ENCODE data around the gene SCARF2.

The SCARF2 gene

GRCh38 chr22:20442485-20443284, 5.1 kb upstream of the SCARF2 start:
- no peak overlapping the region for H3K4me3 ChIP-seq (ENCODE audit: low read depth in 1 of 2, low read length in 1 of 2)
- peaks cover 76% of the 10 kb centered on the region for H3K36me3 ChIP-seq
- H3K27ac ChIP-seq = no peak overlapping the region

GRCh38 chr22:20441631-20442484, 4.2 kb upstream of the SCARF2 start:
- Histone ChIP-seq H3K27ac (no peak overlapping the region), H3K27me3 (peaks cover 37% of the 10 kb centered on the region), H3K4me3 (ENCODE audit: low read depth in 1 of 2, low read length in 1 of 2) (no peak overlapping the region), H3K9me3 (no peaks in the 10 kb centered on the region), H3K4me1 (ENCODE audit: control insufficient read depth in 1 of 2, insufficient read depth in 1 of 2, low read depth in 1 of 2, low read length in 1 of 2) (peaks cover 2 to 10% of the 10 kb centered on the region in 2 experiments), H3K36me3 (peaks cover 72% of the 10 kb centered on the region)
- no peak for TF ChIP-seq CTCF (IDR thresholded peaks at IDR 0.05)

More at GRCh38 chr22:20442485-20443284, 5.1 kb upstream of the SCARF2 start:
- Histone ChIP-seq H3K27me3 (peaks cover 29% of the 10 kb centered on the region), H3K9me3 (no peaks in the 10 kb centered on the region), H3K4me1 (ENCODE audit: control insufficient read depth in 1 of 2, insufficient read depth in 1 of 2, low read depth in 1 of 2, low read length in 1 of 2) (peaks cover 0 to 5% of the 10 kb centered on the region in 2 experiments)
- TF ChIP-seq CTCF (IDR thresholded peaks at IDR 0.05) = no peak

DNA sequence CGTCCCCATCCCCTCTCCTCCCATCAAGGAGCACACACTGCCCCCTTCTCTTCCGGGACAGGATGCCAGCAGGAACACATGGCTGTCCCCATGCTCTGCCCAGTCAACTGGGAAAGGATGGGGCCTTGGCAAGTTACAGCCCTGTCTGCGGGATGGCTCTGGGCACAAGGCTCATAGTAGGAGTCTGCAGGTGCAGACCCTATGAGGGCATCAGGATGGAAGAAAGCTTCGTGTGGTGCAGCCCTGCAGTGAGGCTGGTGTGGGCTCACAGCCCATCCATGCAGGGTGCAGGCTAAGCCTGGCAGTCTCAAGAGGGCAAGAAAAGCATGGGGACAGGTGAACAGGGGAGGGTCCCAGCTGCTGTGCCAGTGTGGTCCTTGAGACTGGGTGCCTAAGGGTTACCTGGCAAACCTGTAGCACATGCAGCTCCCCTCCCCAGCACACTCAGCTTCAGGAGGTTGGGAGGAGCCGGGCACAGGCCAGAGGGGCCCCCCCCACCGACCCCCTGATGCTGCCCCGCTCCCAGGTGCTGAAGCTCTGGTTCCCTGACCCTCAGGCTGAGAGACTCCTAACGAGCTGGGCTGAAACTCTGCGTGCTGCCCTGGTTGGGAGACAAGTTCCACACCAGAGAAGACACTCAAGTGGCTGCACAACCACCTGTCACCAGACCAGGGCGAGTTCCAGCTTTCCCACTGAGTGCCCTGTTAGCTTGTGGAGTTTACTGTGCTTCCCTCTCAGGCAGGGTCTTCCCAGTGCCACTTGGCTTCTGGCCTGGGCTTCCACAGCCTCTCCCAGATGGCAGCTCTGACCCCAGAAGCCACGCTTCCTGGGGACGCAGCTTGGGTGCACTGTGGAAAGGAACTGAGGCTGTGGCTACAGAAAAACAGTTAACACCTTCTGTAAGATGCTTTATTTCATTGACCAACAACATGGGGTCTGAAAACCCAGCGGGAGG, 3.3 kb upstream of the SCARF2 start:
- Histone ChIP-seq H3K4me1 (ENCODE audit: control insufficient read depth in 1 of 2, insufficient read depth in 1 of 2, low read depth in 1 of 2, low read length in 1 of 2) (peaks cover 2 to 16% of the 10 kb centered on the region in 2 experiments), H3K4me3 (ENCODE audit: low read depth in 1 of 2, low read length in 1 of 2) (no peak overlapping the region), H3K36me3 (peaks cover 63% of the 10 kb centered on the region), H3K27me3 (peaks cover 47% of the 10 kb centered on the region), H3K9me3 (no peaks in the 10 kb centered on the region), H3K27ac (no peak overlapping the region)
- TF ChIP-seq CTCF (IDR thresholded peaks at IDR 0.05) = no peak

GRCh38 chr22:20439928-20440575, 2.4 kb upstream of the SCARF2 start:
- Histone ChIP-seq H3K27ac (no peak overlapping the region), H3K36me3 (peaks cover 54% of the 10 kb centered on the region), H3K4me3 (ENCODE audit: low read depth in 1 of 2, low read length in 1 of 2) (no peak overlapping the region), H3K9me3 (no peaks in the 10 kb centered on the region), H3K4me1 (ENCODE audit: control insufficient read depth in 1 of 2, insufficient read depth in 1 of 2, low read depth in 1 of 2, low read length in 1 of 2) (peaks cover 2 to 16% of the 10 kb centered on the region in 2 experiments), H3K27me3 (peaks cover 55% of the 10 kb centered on the region)
- TF ChIP-seq CTCF (IDR thresholded peaks at IDR 0.05) = no peak

All from neutrophil (primary cell).